Stimulated activated CD4-positive, alpha-beta T cell treated with anti-CD3 and anti-CD28 coated beads, Interleukin-15, amount 100 ng/mL, for 48 hours (primary cell): ENCODE measurements around the gene LHB.
"Not testable (repeated sequence)": the region's sequence is repeated elsewhere in the genome, so short reads cannot be mapped to it uniquely, and the experiment has no call there.

Experiments
- DNase-seq, 2 donors: peaks; one replicate each; pipeline ENCODE4 v3.0.0-alpha.2; 2020; ENCODE audit warnings: low read depth in 2 of 2

LHB gene

GRCh38 chr19:49017041-49017665 is at the start of gene LHB:
Gene LHB, minus strand, starts transcription at chr19:49017091. Its CDS starts 10 bp downstream, at chr19:49017081.
- DNase-seq: no peak

- DNase-seq: no peak
Observed at GRCh38 chr19:49065905-49066512, 49.1 kb upstream of the LHB start.

GRCh38 chr19:49064768-49065611 is 48.1 kb upstream of the LHB start, which contains the start of gene NTF4:
Gene NTF4, minus strand, starts transcription at chr19:49064818. Its CDS starts 2,821 bp downstream, at chr19:49061997.
- no peak for DNase-seq

GRCh38 chr19:49064029-49064629 is 47.2 kb upstream of the LHB start:
- no peak for DNase-seq

GRCh38 chr19:49061445-49061844 is 44.6 kb upstream of the LHB start:
- no peak for DNase-seq

GRCh38 chr19:49061000-49061399 is 44.1 kb upstream of the LHB start:
- no peak for DNase-seq

- no peak for DNase-seq
Observed at GRCh38 chr19:49059053-49059452, 42.2 kb upstream of the LHB start.

GRCh38 chr19:49058562-49058961 is 41.7 kb upstream of the LHB start:
- DNase-seq: peak in 1 of 2 donors; percentile 26

- DNase-seq: peak in 1 of 2 donors; percentile 16
Observed at GRCh38 chr19:49057636-49058234, 40.8 kb upstream of the LHB start, which contains the start of gene CGB7. Gene CGB7, minus strand, starts transcription at chr19:49057749. Its CDS starts 2,374 bp downstream, at chr19:49055375.

GRCh38 chr19:49056902-49057596 is 40.2 kb upstream of the LHB start:
- DNase-seq: not testable (repeated sequence)

- peak in 1 of 2 donors; percentile 22 for DNase-seq
Observed at GRCh38 chr19:49056101-49056901, 39.4 kb upstream of the LHB start.

- DNase-seq: not testable (repeated sequence)
Observed at GRCh38 chr19:49050376-49051033, 33.6 kb upstream of the LHB start.

GRCh38 chr19:49049834-49050233 is 32.9 kb upstream of the LHB start:
- DNase-seq: not testable (repeated sequence)

- DNase-seq: not testable (repeated sequence)
Observed at GRCh38 chr19:49049011-49049410, 32.1 kb upstream of the LHB start, which contains the start of gene CGB8. Gene CGB8, minus strand, starts transcription at chr19:49049111. Its CDS starts 372 bp downstream, at chr19:49048739.

GRCh38 chr19:49043548-49043947 is 26.7 kb upstream of the LHB start, which contains the start of gene CGB5:
Gene CGB5, plus strand, starts transcription at chr19:49043848. Its CDS starts 362 bp downstream, at chr19:49044210.
- DNase-seq: not testable (repeated sequence)

GRCh38 chr19:49042666-49043065 is 25.8 kb upstream of the LHB start:
- not testable (repeated sequence) for DNase-seq

GRCh38 chr19:49042177-49042576 is 25.3 kb upstream of the LHB start:
- no peak for DNase-seq

GRCh38 chr19:49039736-49040135 is 22.8 kb upstream of the LHB start:
- DNase-seq: not testable (repeated sequence)
